Natural killer cell (primary cell): ENCODE data around the gene CYP11A1. TPM values are rescaled to one million over a fixed set of nuclear protein-coding genes. Genes with fewer than 3 reads are reported as not detected.

ENCODE experiments used
- ATAC-seq, 3 donors: fragments of 150-1000 bp in 2 of 3; fragments of 200-7000 bp in 1 of 3; cut with Tn5 transposase; 1 replicate in 1 of 3; 2 replicates in 2 of 3; pipeline ENCODE4 v1.10.0; 2021; ENCODE audit warnings: mild to moderate bottlenecking in 2 of 3, moderate library complexity in 2 of 3
- DNase-seq, 2 donors: peaks; one replicate each; pipeline versions ENCODE4 v3.0.0 to v3.0.0-alpha.2; 2013 to 2021; ENCODE audit warnings: mixed read lengths in 1 of 2
- H3K27ac ChIP-seq: one replicate; pipeline ENCODE4 v1.5.1; 2013; ENCODE audit warnings: mild to moderate bottlenecking, low read length
- H3K27me3 ChIP-seq: one replicate; pipeline ENCODE4 v1.6.1; 2013; ENCODE audit warnings: low read length; ENCODE audit not compliant: control insufficient read depth, insufficient read depth
- H3K36me3 ChIP-seq: one replicate; pipeline ENCODE4 v1.6.1; 2013; ENCODE audit warnings: low read length; ENCODE audit not compliant: control insufficient read depth, insufficient read depth
- H3K4me1 ChIP-seq: one replicate; pipeline ENCODE4 v1.6.1; 2013; ENCODE audit warnings: low read length; ENCODE audit not compliant: control insufficient read depth, insufficient read depth
- H3K4me3 ChIP-seq: one replicate; pipeline ENCODE4 v1.5.1; 2013; ENCODE audit warnings: low read length
- H3K9me3 ChIP-seq: one replicate; pipeline ENCODE4 v1.6.1; 2013; ENCODE audit warnings: low read length; ENCODE audit not compliant: control insufficient read depth, insufficient read depth
- H3K27ac Mint-ChIP-seq, 2 donors: one replicate each; pipeline ENCODE4 v1.8.0; 2022; ENCODE audit warnings: mild to moderate bottlenecking in 2 of 2, mixed read lengths in 2 of 2, moderate library complexity in 1 of 2
- H3K27me3 Mint-ChIP-seq, 2 donors: one replicate each; pipeline ENCODE4 v1.8.0; 2022; ENCODE audit warnings: low read depth in 2 of 2, mixed read lengths in 2 of 2
- H3K36me3 Mint-ChIP-seq: one replicate; pipeline ENCODE4 v1.8.0; 2022; ENCODE audit warnings: mixed read lengths
- H3K4me1 Mint-ChIP-seq, 2 donors: one replicate each; pipeline ENCODE4 v1.8.0; 2022; ENCODE audit warnings: mixed read lengths in 2 of 2
- H3K4me3 Mint-ChIP-seq: one replicate; pipeline ENCODE4 v1.8.0; 2022; ENCODE audit warnings: mild to moderate bottlenecking, moderate library complexity, mixed read lengths
- H3K9me3 Mint-ChIP-seq, 2 donors: one replicate each; pipeline ENCODE4 v1.8.0; 2022; ENCODE audit warnings: mixed read lengths in 2 of 2
- WGBS: methylation state at CpG from one replicate; pipeline ENCODE4 v1.1.7; 2013; ENCODE audit warnings: missing lambda C conversion rate; ENCODE audit not compliant: insufficient coverage; 5-methylcytosine and 5-hydroxymethylcytosine counted together
- intact Hi-C: fragments of 100-400 bp; cut with micrococcal nuclease; formaldehyde crosslinking; loops from one replicate; pipeline ENCODE4 v1.14.2; 2022
- total RNA-seq, 4 donors: library from RNA; stranded (reverse); fragments of 120-200 nt in 1 of 4; gene quantifications; one replicate each; pipeline versions ENCODE4 v1.2.3 to v1.2.4, GENCODE V29; 2013 to 2022
- TF ChIP-seq, protein P1 (sequence below): fragments of 200-600 bp; IDR thresholded peaks from one replicate; pipeline ENCODE4 v1.8.0; 2022; ENCODE audit warnings: antibody characterized with exemption

The CYP11A1 gene
- total RNA-seq, 3 donors from 2014 or later (not counting 1 experiment from before 2014, with no cell fraction given): 5.1 TPM; not detected in 2

DNA sequence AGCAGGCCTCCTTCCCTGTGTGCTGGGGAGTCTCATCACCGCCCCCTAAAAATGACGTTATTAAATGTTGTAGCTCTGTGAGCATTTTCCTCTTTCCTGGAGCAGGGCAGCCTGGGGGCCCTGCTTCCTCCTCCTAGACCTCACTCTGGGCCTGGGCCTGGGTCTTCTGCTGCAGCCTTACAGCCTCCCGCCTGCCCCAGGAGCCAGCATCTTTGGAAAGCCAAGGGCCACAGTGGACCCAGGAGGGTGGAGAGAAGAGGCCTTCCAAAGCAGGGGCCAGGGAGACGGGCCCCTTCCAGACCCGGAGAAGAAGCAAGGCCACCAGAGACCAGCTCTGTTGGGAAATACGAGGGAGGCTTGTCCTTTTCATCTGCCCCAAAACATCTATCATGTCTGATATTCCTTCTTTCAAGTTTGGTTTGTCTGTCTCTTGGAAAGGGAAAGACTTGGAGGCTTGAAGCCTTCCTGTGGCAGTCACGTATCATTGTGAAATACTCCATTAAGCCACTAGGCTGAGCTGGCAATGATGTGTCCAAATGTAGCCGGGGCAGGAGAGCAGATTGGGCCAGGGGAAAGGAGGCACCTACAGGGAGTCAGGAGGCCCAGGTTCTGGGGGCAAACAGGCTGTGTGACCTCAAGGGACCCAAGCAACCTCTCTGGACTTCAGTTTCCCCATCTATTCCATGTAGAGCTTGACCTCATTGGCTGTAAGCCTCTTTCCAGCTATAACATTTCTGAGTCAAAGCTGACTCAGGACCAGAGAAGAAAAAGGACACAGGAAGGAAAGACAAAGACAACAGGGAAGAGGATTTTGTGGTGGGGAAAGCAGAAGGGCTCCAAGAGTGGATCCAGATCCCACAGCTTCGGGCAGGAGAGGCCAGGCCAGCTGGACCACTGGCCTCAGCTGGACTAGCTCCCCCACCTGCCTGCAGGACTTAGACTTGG lies 31.1 kb downstream of the CYP11A1 start:
- no peak overlapping the region for H3K4me3 Mint-ChIP-seq
- WGBS: 85% methylated on average over 9 of the region's 9 CpGs
- H3K27me3 Mint-ChIP-seq: no peaks in the 10 kb centered on the region
- H3K27me3 ChIP-seq: no peaks in the 10 kb centered on the region
- ATAC-seq (no peak), DNase-seq (no peak)
- H3K4me1 Mint-ChIP-seq: peaks cover 0 to 5% of the 10 kb centered on the region in 2 donors
- H3K4me3 ChIP-seq: no peak overlapping the region
- H3K27ac Mint-ChIP-seq: no peak overlapping the region
- intact Hi-C loops: no loop called here
- TF ChIP-seq, protein P1, sequence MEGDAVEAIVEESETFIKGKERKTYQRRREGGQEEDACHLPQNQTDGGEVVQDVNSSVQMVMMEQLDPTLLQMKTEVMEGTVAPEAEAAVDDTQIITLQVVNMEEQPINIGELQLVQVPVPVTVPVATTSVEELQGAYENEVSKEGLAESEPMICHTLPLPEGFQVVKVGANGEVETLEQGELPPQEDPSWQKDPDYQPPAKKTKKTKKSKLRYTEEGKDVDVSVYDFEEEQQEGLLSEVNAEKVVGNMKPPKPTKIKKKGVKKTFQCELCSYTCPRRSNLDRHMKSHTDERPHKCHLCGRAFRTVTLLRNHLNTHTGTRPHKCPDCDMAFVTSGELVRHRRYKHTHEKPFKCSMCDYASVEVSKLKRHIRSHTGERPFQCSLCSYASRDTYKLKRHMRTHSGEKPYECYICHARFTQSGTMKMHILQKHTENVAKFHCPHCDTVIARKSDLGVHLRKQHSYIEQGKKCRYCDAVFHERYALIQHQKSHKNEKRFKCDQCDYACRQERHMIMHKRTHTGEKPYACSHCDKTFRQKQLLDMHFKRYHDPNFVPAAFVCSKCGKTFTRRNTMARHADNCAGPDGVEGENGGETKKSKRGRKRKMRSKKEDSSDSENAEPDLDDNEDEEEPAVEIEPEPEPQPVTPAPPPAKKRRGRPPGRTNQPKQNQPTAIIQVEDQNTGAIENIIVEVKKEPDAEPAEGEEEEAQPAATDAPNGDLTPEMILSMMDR: no peak
- no peak overlapping the region for H3K27ac ChIP-seq
- H3K36me3 Mint-ChIP-seq: no peaks in the 10 kb centered on the region
- H3K9me3 Mint-ChIP-seq: no peaks in the 10 kb centered on the region
- no peaks in the 10 kb centered on the region for H3K36me3 ChIP-seq
- no peaks in the 10 kb centered on the region for H3K9me3 ChIP-seq
- H3K4me1 ChIP-seq: no peaks in the 10 kb centered on the region

DNA sequence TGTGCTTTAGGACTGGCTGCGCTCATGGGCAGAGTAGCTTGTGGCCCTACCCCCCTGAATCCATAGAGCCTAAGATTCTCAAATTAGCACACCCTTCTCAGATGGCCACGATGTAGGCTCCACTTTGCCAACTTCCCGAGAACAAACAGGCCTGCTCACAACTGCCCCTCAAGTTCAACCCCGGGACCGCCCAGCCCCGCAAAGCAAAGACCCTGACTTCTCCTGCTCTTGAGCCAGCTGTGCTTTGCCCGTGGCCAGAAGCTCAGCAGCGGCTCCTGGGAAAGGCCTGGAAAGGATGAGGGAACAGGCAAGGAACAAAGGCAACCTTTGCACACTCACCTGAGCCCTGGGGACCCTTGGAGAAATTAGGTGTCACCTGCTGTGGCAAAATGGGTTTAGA lies 32.0 kb downstream of the CYP11A1 start:
- H3K4me3 Mint-ChIP-seq: no peak overlapping the region

DNA sequence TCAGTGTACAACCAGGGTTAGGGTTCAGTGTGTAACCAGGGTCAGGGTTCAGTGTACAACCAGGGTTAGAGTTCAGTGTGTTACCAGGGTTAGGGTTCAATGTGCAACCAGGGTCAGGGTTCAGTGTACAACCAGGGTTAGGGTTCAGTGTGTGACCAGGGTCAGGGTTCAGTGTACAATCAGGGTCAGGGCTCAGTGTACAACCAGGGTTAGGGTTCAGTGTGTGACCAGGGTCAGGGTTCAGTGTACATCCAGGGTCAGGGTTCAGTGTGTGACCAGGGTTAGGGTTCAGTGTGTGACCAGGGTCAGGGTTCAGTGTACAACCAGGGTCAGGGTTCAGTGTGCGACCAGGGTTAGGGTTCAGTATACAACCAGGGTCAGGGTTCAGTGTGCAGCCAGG lies 33.3 kb downstream of the CYP11A1 start:
- ATAC-seq: no peak
- no peaks in the 10 kb centered on the region for H3K27me3 ChIP-seq
- H3K27ac Mint-ChIP-seq: no peak overlapping the region

More for the DNA sequence above, 32.0 kb downstream of the CYP11A1 start:
- Histone ChIP-seq H3K9me3 (no peaks in the 10 kb centered on the region), H3K4me1 (no peaks in the 10 kb centered on the region), H3K4me3 (no peak overlapping the region), H3K27me3 (no peaks in the 10 kb centered on the region), H3K27ac (no peak overlapping the region), H3K36me3 (no peaks in the 10 kb centered on the region)
- H3K27ac Mint-ChIP-seq: no peak overlapping the region
- WGBS: 86% methylated on average over 8 of the region's 8 CpGs
- H3K36me3 Mint-ChIP-seq: no peaks in the 10 kb centered on the region
- H3K9me3 Mint-ChIP-seq: no peaks in the 10 kb centered on the region
- intact Hi-C loops: no loop called here
- H3K4me1 Mint-ChIP-seq: peaks cover 0 to 5% of the 10 kb centered on the region in 2 donors
- DNase-seq (no peak), ATAC-seq (no peak)
- H3K27me3 Mint-ChIP-seq: no peaks in the 10 kb centered on the region
- TF ChIP-seq, protein P1: no peak

More for the DNA sequence above, 33.3 kb downstream of the CYP11A1 start:
- intact Hi-C loops: no loop called here
- no peak for DNase-seq
- Histone ChIP-seq H3K4me1 (no peaks in the 10 kb centered on the region), H3K4me3 (no peak overlapping the region), H3K36me3 (no peaks in the 10 kb centered on the region), H3K27ac (no peak overlapping the region), H3K9me3 (no peaks in the 10 kb centered on the region)
- Mint-ChIP-seq H3K36me3 (no peaks in the 10 kb centered on the region), H3K4me1 (peaks cover 0 to 5% of the 10 kb centered on the region in 2 donors), H3K27me3 (no peaks in the 10 kb centered on the region), H3K9me3 (no peaks in the 10 kb centered on the region), H3K4me3 (no peak overlapping the region)
- 94% methylated on average over 1 of the region's 1 CpG for WGBS
- TF ChIP-seq, protein P1: no peak
